Adrenal gland (tissue), 12 donors: ENCODE measurements around the gene PRSS56. TPM values are rescaled to one million over a fixed set of nuclear protein-coding genes. Genes with fewer than 3 reads are reported as not detected.
A peak's percentile ranks its signal among the peaks of the same experiment; 100 is the strongest.
"Not testable (repeated sequence)": the region's sequence is repeated elsewhere in the genome, so short reads cannot be mapped to it uniquely, and the experiment has no call there.

Experiments used
- DNase-seq, 7 donors: peaks; one replicate each; pipeline ENCODE4 v3.0.0-alpha.2; 2019 to 2020
- H3K27ac ChIP-seq, 5 donors: fragments of 200-600 bp; sonication (generic) in 4 of 5; 1 replicate in 3 of 5; 2 replicates in 2 of 5; pipeline versions ENCODE4 v1.5.1 to v1.8.0; 2016 to 2020; ENCODE audit warnings: mild to moderate bottlenecking in 1 of 5
- H3K27me3 ChIP-seq: fragments of 200-600 bp; 2 replicates; pipeline ENCODE4 v1.8.0; 2021
- H3K36me3 ChIP-seq, 2 donors: fragments of 200-600 bp; replicated peaks in 1 of 2; 1 replicate in 1 of 2; 2 replicates in 1 of 2; pipeline versions ENCODE4 v1.5.1 to v1.8.0; 2018 to 2022
- H3K4me1 ChIP-seq, 2 donors: fragments of 200-600 bp; replicated peaks in 1 of 2; 1 replicate in 1 of 2; 2 replicates in 1 of 2; pipeline versions ENCODE4 v1.5.1 to v1.8.0; 2018 to 2021
- H3K4me3 ChIP-seq, 4 donors: fragments of 200-600 bp; sonication (generic) in 3 of 4; one replicate each; pipeline ENCODE4 v1.5.1; 2016 to 2018
- H3K9me3 ChIP-seq, 3 donors: fragments of 200-600 bp; sonication (generic) in 1 of 3; replicated peaks in 1 of 3; 1 replicate in 2 of 3; 2 replicates in 1 of 3; pipeline versions ENCODE4 v1.5.1 to v1.8.0; 2016 to 2021
- POLR2A ChIP-seq, 2 donors: fragments of 450-650 bp; IDR thresholded peaks; one replicate each; pipeline ENCODE4 v1.6.1; 2017; ENCODE audit warnings: antibody characterized with exemption in 2 of 2, mild to moderate bottlenecking in 2 of 2, moderate library complexity in 1 of 2
- WGBS, 4 donors: extraction: QIAGEN DNeasy Blood & Tissue Kit in 2 of 4; methylation state at CpG; one replicate each; pipeline versions ENCODE4 v1.1.5 to v1.1.7; 2013 to 2017; 5-methylcytosine and 5-hydroxymethylcytosine counted together
- intact Hi-C, 2 donors: fragments of 100-400 bp; cut with DNase I; formaldehyde crosslinking; loops; one replicate each; pipeline versions ENCODE4 v1.14.1 to v1.15.0; 2022 to 2023
- polyA plus RNA-seq, 3 donors: library from polyadenylated mRNA; stranded (reverse); fragments of 200-250 nt in 2 of 3; fragments of 350-450 nt in 1 of 3; fragmentation: Illumina TruSeq in 1 of 3; extraction: RNeasy Lipid Tissue Mini Kit (QIAGEN cat#74804) in 1 of 3; gene quantifications; one replicate each; pipeline ENCODE4 v1.2.3, GENCODE V29; 2013 to 2014
- total RNA-seq, 9 donors: library from RNA; depleted of rRNA in 4 of 9; stranded (reverse); fragments of >200 nt in 4 of 9; fragments of 120-200 nt in 1 of 9; fragmentation: NEBNext Ultra II Directional in 1 of 9; extraction: Animal tissue kit (Norgen Biotek cat#: 25700) in 1 of 9; gene quantifications; one replicate each; pipeline versions ENCODE4 v1.1.0 to v1.2.4, GENCODE V29; 2013 to 2023
- TF ChIP-seq, protein P1 (sequence below), 6 experiments: fragments of 450-650 bp in 4 of 6; fragments of 200-600 bp in 2 of 6; sonication (generic) in 1 of 6; IDR thresholded peaks; 1 replicate in 5 of 6; 2 replicates in 1 of 6; pipeline versions ENCODE4 v1.5.1 to v1.8.0; 2016 to 2021; ENCODE audit warnings: antibody characterized with exemption in 6 of 6, mild to moderate bottlenecking in 2 of 6, moderate library complexity in 1 of 6
- donor health status: healthy with polysubstance abuse.
- donor health status: Bipolar disorder and iron deficiency.
- donor health status: DM: yes; HTN: yes; CAD: no.
- donor health status: DM: no; HTN: no; CAD: no.
- donor health status: DM: no; HTN: no; CAD: no.
- donor health status: DM: yes; HTN: yes; CAD: no.

Gene PRSS56
- total and polyA plus RNA-seq, 12 donors: 0.06 to 0.28 (median 0.07) TPM; not detected in 9

DNA sequence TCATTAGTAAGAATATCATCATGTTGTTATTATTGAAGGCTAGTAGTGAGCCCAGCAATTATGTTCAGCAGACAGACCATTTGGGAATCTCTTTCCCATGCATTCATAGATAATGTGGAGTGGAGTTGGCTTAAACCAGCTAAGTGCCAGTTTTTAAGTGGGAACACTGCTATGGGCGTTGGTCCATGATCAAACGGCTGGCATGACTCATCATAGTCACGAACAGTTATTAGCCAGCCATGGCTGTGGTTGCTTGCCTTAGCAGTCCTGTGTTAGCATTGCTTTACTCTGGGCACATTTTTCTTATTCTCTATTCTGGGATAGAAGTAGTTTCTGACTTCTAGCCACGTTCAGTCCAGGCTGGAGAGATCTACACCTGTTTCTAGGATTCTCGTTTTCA, 48.0 kb downstream of the PRSS56 start:
- Histone ChIP-seq H3K4me3 (no peak overlapping the region), H3K27me3 (no peaks in the 10 kb centered on the region), H3K36me3 (peaks cover 0 to 74% of the 10 kb centered on the region in 2 donors), H3K27ac (peak overlapping the region in 2 of 5 donors; percentile 6 to 30), H3K9me3 (no peaks in the 10 kb centered on the region), H3K4me1 (no peaks in the 10 kb centered on the region)
- TF ChIP-seq, protein P1, sequence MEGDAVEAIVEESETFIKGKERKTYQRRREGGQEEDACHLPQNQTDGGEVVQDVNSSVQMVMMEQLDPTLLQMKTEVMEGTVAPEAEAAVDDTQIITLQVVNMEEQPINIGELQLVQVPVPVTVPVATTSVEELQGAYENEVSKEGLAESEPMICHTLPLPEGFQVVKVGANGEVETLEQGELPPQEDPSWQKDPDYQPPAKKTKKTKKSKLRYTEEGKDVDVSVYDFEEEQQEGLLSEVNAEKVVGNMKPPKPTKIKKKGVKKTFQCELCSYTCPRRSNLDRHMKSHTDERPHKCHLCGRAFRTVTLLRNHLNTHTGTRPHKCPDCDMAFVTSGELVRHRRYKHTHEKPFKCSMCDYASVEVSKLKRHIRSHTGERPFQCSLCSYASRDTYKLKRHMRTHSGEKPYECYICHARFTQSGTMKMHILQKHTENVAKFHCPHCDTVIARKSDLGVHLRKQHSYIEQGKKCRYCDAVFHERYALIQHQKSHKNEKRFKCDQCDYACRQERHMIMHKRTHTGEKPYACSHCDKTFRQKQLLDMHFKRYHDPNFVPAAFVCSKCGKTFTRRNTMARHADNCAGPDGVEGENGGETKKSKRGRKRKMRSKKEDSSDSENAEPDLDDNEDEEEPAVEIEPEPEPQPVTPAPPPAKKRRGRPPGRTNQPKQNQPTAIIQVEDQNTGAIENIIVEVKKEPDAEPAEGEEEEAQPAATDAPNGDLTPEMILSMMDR (IDR thresholded peaks at IDR 0.05): no peak
- no peak for TF ChIP-seq POLR2A (IDR thresholded peaks at IDR 0.05)
- DNase-seq: peak in 5 of 7 donors; percentile 40 to 63 (median 54)
- intact Hi-C loops: no loop called here
- WGBS, 4 donors: 50 to 58% (median 57%) methylated on average over 5 of the region's 5 CpGs

DNA sequence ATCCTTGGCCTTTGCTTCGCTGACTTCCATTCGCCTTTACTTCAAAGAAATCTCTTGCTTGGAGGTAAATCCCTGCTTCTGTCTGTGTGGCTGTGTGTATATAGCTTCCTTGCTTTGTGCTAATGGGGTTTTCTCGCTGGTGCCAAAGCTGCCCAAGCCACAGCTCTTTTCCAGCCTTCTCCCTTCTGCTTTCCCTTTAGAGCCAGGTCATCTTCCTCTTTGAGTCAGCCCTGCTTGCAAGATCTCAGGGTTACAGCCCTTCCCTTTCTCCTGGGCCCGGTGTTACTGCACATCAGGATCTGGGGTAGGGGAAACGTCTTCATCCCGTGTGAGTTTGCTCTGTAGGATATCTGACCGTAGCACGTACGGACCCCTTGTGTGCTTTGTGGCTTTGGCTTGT, 49.4 kb downstream of the PRSS56 start:
- peaks cover 0 to 70% of the 10 kb centered on the region in 2 donors for H3K36me3 ChIP-seq
- no peaks in the 10 kb centered on the region for H3K9me3 ChIP-seq
- no peaks in the 10 kb centered on the region for H3K27me3 ChIP-seq
- intact Hi-C loops: no loop called here
- 94 to 98% (median 96%) methylated on average over 9 of the region's 9 CpGs for WGBS, 4 donors
- H3K4me3 ChIP-seq: no peak overlapping the region
- no peak for DNase-seq
- no peak overlapping the region for H3K27ac ChIP-seq
- H3K4me1 ChIP-seq: no peaks in the 10 kb centered on the region
- TF ChIP-seq, protein P1 (IDR thresholded peaks at IDR 0.05): no peak
- no peak for TF ChIP-seq POLR2A (IDR thresholded peaks at IDR 0.05)

DNA sequence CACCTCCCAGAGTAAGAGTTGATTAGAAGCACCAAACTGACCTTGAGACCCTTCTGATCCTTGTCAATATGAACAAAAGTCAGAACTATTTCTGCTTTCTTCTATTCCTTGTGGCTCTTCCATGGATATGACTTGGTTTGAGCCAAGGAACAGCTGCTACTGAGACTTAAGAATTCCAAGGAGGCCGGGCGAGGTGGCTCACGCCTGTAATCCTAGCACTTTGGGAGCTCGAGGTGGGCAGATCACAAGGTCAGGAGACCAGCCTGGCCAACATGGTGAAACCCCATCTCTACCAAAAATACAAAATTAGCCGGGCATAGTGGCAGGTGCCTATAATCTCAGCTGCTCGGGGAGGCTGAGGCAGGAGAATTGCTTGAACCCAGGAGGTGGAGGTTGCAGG, 50.3 kb downstream of the PRSS56 start:
- H3K27ac ChIP-seq, H3K4me1 ChIP-seq, intact Hi-C loops, H3K4me3 ChIP-seq, H3K9me3 ChIP-seq, DNase-seq, H3K27me3 ChIP-seq: not testable (repeated sequence)
- H3K36me3 ChIP-seq: peaks cover 0 to 62% of the 10 kb centered on the region in 2 donors
- WGBS, 4 donors: 89 to 100% (median 96%) methylated on average over 6 of the region's 6 CpGs

DNA sequence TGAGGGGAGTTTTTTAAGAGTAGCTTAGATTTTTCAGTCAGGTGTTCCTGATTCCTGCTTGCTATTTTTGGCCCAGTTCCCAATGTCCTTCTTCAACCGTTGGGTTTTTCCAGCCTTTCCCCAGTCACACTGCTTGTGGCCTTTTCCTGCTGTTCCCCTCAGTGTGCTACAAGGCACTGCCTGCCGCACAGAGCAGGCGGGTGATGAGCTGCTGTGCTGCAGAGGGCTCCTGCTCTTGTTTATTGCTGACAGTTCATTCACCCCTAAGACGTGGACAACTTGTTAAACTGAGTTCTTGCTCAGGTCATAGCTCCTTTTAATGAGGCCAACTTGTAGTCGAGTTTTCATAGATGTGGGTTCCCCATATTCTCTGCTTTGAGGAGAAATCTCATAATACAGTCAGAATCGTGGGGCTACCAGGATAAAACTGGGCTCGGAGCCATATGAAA, 50.9 kb downstream of the PRSS56 start:
- TF ChIP-seq, protein P1 (IDR thresholded peaks at IDR 0.05): no peak
- no peak for TF ChIP-seq POLR2A (IDR thresholded peaks at IDR 0.05)
- Histone ChIP-seq H3K27ac (no peak overlapping the region), H3K36me3 (peaks cover 0 to 56% of the 10 kb centered on the region in 2 donors), H3K4me3 (no peak overlapping the region), H3K4me1 (no peaks in the 10 kb centered on the region), H3K27me3 (no peaks in the 10 kb centered on the region), H3K9me3 (no peaks in the 10 kb centered on the region)
- intact Hi-C loops: no loop called here
- DNase-seq: no peak
- WGBS, 4 donors: 65 to 77% (median 69%) methylated on average over 7 of the region's 7 CpGs

DNA sequence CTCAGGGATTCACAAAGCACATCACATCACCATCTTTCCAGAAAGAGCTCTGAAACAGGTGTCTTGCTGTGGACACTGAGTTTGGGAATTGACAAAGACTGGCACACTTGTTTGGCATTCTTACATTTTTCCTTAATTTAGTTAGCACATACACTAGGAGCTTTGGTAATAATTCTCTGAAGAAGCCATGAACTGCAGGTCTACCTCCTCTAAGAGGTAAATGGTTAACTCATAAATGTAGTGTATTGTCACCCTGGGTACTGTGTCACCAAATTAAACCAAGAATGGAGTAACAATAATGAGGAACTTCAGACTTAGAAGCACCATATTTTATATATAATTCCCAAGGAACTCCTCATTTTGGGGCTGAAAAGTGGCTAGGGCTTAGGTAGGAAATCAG, 52.9 kb downstream of the PRSS56 start:
- no peak overlapping the region for H3K27ac ChIP-seq
- H3K4me3 ChIP-seq: no peak overlapping the region
- no peaks in the 10 kb centered on the region for H3K4me1 ChIP-seq
- no peaks in the 10 kb centered on the region for H3K27me3 ChIP-seq
- H3K36me3 ChIP-seq: peaks cover 0 to 36% of the 10 kb centered on the region in 2 donors
- no peaks in the 10 kb centered on the region for H3K9me3 ChIP-seq
- no peak for TF ChIP-seq POLR2A (IDR thresholded peaks at IDR 0.05)
- TF ChIP-seq, protein P1 (IDR thresholded peaks at IDR 0.05): no peak
- intact Hi-C loops: no loop called here
- DNase-seq: no peak
